CD4-positive, alpha-beta T cell treated with Interleukin-12 subunit alpha and Interleukin-12 subunit beta, for 1 hour (primary cell): ENCODE data around the gene UQCRC2.
A peak's percentile ranks its signal among the peaks of the same experiment; 100 is the strongest.
"Not testable (repeated sequence)": the region's sequence is repeated elsewhere in the genome, so short reads cannot be mapped to it uniquely, and the experiment has no call there.

Experiments
- DNase-seq: peaks from one replicate; pipeline ENCODE4 v3.0.0-alpha.2; 2020

UQCRC2 gene

DNA sequence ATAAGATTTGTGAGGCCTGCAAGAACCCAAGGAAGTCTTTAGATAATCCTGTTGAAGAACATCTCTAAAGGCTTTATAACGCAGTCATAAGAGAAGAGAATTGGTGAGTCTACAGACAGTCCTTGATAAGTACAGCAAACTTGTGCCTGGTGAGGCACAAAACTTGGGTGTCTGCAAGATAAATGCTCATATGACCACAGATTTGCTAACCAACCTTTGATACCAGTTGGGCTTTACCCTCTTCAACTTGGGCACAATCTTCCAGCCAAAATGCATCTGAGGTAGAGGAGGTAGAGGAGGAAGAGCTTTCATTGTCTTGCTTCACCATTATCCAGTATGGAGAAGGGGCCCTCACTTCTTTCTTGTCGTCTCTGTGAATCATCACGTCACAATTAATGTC is 30.9 kb downstream of the UQCRC2 start:
- DNase-seq, result no peak

GRCh38 chr16:21985524-21985923 is 32.4 kb downstream of the UQCRC2 start:
- no peak for DNase-seq

- DNase-seq, result no peak
Measured at GRCh38 chr16:21986692-21987246, 33.6 kb downstream of the UQCRC2 start.

DNA sequence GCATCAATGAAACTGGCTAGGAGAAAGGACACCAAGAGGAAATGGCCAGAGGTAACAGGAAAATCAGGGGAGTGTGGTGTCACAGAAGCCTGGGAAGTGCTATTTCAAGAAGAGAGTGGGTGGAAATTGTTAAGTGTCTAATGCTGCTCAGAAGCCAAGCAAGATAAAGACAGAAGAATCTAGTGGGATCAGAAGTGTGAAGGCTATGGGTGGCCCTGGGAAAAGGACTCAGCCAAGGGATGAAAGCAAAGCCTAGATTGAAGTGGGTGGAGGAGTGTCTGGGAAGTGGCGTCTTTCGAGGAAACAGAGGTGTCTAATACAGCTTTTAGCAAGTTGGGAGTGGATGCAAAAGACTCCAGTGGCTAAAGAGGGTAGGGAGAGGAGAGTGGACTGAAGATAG is 34.3 kb downstream of the UQCRC2 start:
- no peak for DNase-seq

DNA sequence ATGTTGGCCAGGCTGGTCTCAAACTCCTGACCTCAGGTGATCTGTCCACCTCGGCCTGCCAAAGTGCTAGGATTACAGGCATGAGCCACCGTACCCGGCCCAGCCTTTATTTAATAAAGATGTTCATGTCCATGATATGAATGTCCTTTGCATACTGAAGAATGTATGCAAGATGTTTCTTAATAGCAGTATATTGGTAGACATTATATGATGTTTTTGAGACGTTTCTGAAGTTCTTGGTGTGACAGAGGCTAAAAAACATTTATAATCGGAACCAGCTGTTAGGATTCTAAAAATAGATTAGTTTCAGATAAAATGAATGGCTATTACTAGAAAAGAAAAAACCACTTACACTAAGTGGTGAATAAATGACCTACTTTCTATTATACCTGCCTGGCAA is 36.0 kb downstream of the UQCRC2 start:
- DNase-seq, result no peak

- DNase-seq, result no peak
Measured at GRCh38 chr16:21989751-21990150, 36.6 kb downstream of the UQCRC2 start.

- no peak for DNase-seq
Measured at GRCh38 chr16:21990381-21990944, 37.3 kb downstream of the UQCRC2 start.

DNA sequence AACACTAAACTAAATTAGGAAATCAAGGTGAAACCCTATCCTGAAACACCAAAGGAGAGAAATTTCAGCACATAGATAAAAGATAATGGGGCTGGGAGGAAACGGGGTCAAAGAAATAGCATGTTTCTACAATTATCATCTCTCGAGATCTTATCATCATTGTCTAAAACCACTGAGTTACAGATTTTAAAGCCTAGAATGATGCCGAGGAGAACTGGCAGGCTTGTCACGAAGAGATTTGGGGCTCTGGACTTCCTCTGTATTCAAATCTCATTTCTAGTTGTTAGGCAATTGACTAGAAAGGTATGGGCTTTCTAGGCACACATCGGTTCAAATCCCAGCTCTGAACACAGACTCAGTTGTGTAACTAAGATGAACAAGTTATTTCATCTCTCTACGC is 38.5 kb downstream of the UQCRC2 start:
- no peak for DNase-seq

GRCh38 chr16:21994856-21995465 is 41.8 kb downstream of the UQCRC2 start:
- DNase-seq, result no peak

- no peak for DNase-seq
Measured at GRCh38 chr16:21996923-21997696, 43.9 kb downstream of the UQCRC2 start.

DNA sequence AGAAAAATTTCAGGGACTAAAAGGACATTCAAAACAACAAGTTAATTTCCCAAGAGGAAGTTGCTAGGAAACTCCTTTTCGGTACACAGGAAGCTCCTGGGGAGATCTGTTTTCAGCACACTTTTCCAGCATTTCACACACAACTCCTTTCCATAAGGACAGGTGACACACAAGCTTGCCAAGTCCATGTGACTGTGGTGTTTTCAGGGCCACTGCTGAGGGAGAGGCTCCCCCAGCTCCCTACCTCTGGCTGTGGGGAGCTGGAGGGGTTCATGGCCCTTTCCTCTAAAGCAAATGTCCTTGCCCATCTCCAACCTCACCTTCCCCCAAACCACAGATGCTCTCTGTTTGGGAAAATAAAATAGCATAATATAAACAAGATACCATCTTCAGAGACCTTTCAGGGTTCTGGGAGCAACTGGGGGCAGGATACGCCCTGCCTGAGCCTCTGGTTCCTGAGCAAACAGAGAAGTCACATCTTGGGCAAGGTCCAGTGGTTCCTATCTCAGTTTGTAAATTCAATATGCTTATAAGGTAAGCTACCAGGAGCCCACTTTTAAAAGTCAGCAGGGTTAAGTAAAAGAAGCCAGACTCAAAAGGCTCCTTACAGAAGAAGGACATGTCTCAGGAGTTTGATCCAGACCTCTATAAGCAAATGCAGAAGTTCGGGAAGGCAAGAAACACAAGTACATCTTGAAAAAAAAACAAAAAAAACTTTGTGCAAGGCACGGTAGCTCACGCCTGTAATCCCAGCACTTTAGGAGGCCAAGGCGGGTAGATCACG is 44.7 kb downstream of the UQCRC2 start:
- DNase-seq, result no peak

- DNase-seq, result no peak
Measured at GRCh38 chr16:22001591-22001990, 48.4 kb downstream of the UQCRC2 start.

DNA sequence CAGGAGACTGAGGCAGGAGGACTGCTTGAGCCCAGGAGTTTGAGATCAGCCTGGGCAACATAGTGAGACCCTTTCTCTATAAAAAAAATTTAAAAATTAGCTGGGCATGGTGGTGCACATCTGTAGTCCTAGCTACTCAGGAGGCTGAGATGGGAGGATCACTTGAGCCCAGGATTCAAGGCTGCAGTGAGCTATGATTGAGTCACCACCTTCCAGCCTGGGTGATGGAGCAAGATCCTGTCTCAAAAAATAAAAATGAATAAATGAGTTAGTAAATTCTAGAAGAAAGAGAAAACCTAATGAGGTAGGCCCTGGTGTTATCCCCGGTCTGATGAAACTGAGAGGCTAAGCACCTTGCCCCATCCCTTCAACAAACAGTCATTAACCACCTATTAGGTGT is 48.9 kb downstream of the UQCRC2 start:
- not testable (repeated sequence) for DNase-seq

DNA sequence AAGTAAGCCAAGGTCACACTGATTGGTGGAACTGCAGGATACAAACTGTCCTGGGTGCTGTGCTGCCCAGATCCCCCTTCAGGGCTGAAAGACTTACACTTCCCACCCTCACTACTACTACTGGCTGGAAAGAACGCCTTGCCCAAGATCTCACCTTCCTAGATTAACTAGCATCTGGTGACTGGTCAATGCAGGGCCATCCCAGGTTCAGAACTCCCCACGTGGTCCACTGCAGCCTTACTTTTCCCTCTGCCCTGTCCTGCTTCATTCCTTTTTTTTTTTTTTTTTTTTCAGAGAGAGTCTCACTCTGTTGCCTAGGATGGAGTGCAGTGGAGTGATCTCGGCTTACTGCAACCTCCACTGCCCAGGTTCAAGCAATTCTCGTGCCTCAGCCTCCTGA is 50.0 kb downstream of the UQCRC2 start:
- DNase-seq, result no peak

DNA sequence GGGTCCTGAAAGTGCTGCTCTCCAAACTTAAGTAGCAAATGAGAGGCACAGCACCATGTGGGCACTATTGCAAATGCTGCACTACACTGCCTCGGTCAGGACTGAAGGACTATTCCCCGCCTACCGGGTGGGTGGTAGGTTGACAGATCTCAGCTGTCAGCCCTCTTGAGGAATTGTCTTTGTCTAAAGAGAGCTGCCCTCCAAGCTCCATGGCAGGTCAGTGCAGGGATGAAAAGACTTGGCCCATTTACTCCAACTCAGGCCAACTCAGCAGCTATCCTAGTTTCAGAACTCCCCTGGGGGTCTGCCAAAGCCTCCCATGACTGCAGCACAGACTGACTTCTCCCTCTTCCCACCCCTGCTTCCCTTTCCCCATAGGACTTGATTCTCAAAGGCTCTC is 51.2 kb downstream of the UQCRC2 start:
- DNase-seq, result no peak

DNA sequence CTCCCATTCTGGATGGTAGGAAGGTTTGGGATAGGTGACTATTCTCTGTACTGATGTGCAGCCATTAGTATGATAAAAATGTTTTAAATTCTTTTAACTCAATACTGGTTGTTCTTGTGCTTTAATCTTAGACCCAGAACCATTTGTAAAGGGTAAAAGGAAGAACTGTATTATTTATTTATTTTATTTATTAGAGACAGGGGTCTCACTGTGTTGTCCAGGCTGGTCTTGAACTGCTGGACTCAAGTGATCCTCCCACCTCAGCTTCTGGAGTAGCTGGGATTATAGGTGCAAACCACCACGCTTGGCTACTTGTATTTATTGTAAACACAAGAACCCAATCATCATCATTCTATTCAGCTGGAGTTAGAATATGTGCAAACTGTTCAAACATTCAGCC is 52.6 kb downstream of the UQCRC2 start:
- no peak for DNase-seq

DNA sequence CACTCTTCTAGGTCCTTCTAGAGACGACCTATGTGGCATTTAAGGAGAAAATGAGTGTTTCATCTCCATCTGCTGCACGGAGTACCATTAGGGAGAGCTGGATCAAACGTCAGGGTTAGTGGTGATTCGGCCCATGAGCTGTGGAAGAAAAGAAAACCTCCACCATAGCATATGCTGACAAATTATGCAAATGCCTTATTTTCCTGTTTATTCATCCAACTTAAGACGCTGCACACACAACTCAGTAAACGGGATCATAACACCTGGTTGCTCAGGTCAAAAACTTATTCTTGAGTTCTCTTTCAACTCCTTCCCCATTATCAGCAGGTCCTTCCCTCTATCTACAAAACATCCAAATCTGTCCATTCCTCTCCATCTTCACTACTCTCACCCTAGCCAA is 53.5 kb downstream of the UQCRC2 start:
- DNase-seq, result no peak

GRCh38 chr16:22007159-22007508 is 54.0 kb downstream of the UQCRC2 start:
- DNase-seq, result no peak

GRCh38 chr16:22007509-22008214 is 54.5 kb downstream of the UQCRC2 start, which contains the start of gene MOSMO:
Gene MOSMO (plus strand): TSS chr16:22008111. CDS start chr16:22008302, 191 bp downstream.
- peak; percentile 70 for DNase-seq

- peak; percentile 17 for DNase-seq
Measured at GRCh38 chr16:22008215-22009059, 55.3 kb downstream of the UQCRC2 start.

- no peak for DNase-seq
Measured at GRCh38 chr16:22010902-22011301, 57.7 kb downstream of the UQCRC2 start.

DNA sequence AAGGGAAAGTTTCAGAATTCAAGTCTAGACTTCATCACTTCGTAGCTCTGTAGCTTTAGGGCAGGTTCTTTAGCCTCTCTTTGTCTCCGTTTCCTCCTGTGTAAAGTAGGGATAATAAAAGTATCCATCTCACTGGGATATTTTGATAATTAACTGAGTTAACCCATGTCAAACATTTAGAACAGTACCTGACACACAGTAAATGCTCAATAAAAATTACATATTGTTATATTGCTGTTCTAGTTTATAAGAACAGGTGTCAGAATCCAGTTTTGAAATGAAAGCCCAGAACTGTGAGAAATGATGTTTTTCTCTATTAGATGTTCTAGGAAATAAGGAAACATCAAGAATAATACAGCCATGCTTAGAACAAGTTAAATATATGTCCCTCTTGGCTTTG is 59.1 kb downstream of the UQCRC2 start:
- DNase-seq, result no peak
